Esophagus muscularis mucosa (tissue), 4 donors: ENCODE measurements around the gene TOMM20.

ENCODE experiments used
- CTCF ChIP-seq, 3 experiments: fragments of 200-600 bp in 2 of 3; fragments of 450-650 bp in 1 of 3; sonication (generic) in 2 of 3; IDR thresholded peaks; one replicate each; pipeline ENCODE4 v1.5.1; 2017 to 2019; ENCODE audit warnings: antibody characterized with exemption in 3 of 3, mild to moderate bottlenecking in 2 of 3, moderate library complexity in 1 of 3
- EP300 ChIP-seq: sonication (generic); formaldehyde crosslinking; IDR thresholded peaks from one replicate; pipeline ENCODE4 v1.6.1; 2017; ENCODE audit warnings: antibody characterized with exemption
- POLR2A ChIP-seq: fragments of 450-650 bp; IDR thresholded peaks from one replicate; pipeline ENCODE4 v1.6.1; 2017; ENCODE audit warnings: antibody characterized with exemption, moderate library complexity, mild to moderate bottlenecking, low read depth

DNA sequence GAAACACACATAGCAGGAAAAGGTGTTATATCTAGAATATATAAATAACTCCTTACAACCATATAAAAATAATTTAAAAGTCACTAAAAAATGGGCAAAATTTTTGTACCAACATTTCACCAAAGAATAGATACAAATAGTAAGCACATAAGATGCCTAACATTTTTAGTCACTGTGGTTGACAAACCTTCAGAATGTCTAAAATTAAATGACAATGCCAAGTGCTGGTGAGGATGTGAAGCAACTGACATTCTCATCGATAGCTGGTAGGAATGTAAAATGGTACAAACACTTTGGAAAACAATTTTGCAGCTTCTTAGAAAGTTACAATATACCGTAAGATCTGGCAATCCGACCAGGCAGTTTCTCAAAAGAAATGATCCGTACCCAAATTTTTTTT lies 14.4 kb upstream of the TOMM20 start:
- TF ChIP-seq CTCF (IDR thresholded peaks at IDR 0.05) (no peak), POLR2A (no peak), EP300 (no peak)
